GM12878 (cell line): ENCODE measurements around the gene TMEM198.

Experiments
- EGR1 ChIP-seq, 2 experiments: IDR thresholded peaks; 1 replicate in 1 of 2; 2 replicates in 1 of 2; pipeline ENCODE4 v1.6.1; 2011 to 2012; ENCODE audit warnings: low read depth in 2 of 2, low read length in 2 of 2, borderline replicate concordance in 1 of 2, mild to moderate bottlenecking in 1 of 2, moderate library complexity in 1 of 2
- ESRRA ChIP-seq: IDR thresholded peaks from 2 replicates; pipeline ENCODE4 v1.6.1; 2012; ENCODE audit warnings: mild to moderate bottlenecking, low read length, improper control_type of control experiment
- EZH2 ChIP-seq: IDR thresholded peaks from 2 replicates; pipeline ENCODE4 v1.6.1; 2012; ENCODE audit warnings: low read depth, mild to moderate bottlenecking, control low read depth, inconsistent platforms, low read length, borderline replicate concordance; ENCODE audit not compliant: control insufficient read depth
- FOXM1 ChIP-seq: IDR thresholded peaks from 2 replicates; pipeline ENCODE4 v1.6.1; 2012; ENCODE audit warnings: low read depth, mild to moderate bottlenecking, inconsistent platforms, low read length, moderate library complexity
- MTA2 ChIP-seq: fragments of 450-650 bp; IDR thresholded peaks from 2 replicates; pipeline ENCODE4 v1.6.1; 2016; ENCODE audit warnings: low read depth, mild to moderate bottlenecking, moderate library complexity
- POLR2A ChIP-seq: IDR thresholded peaks from 2 replicates; pipeline ENCODE4 v1.6.1; 2011; ENCODE audit warnings: low read depth, mild to moderate bottlenecking, low read length
- SMC3 ChIP-seq: IDR thresholded peaks from 2 replicates; pipeline ENCODE4 v1.6.1; 2011; ENCODE audit warnings: low read length, improper control_type of control experiment, borderline replicate concordance
- ZNF274 ChIP-seq: IDR thresholded peaks from one replicate; pipeline ENCODE4 v1.8.0; 2011; ENCODE audit not compliant: insufficient read length, insufficient read depth
- TF ChIP-seq, protein P1 (sequence below), 3 experiments: IDR thresholded peaks in 2 of 3; conservative IDR thresholded peaks in 1 of 3; 2 replicates each; pipeline ENCODE4 v1.5.1; 2011; ENCODE audit warnings: low read depth in 3 of 3, low read length in 3 of 3, mild to moderate bottlenecking in 3 of 3, control low read depth in 2 of 3, moderate library complexity in 2 of 3, inconsistent platforms in 1 of 3, mixed read lengths in 1 of 3; ENCODE audit not compliant: control insufficient read depth in 2 of 3, insufficient read depth in 1 of 3; ENCODE audit errors: extremely low read depth in 1 of 3
- TF ChIP-seq, protein P2 (sequence below): IDR thresholded peaks from 2 replicates; pipeline ENCODE4 v1.6.1; 2011; ENCODE audit warnings: low read depth, low read length, improper control_type of control experiment, borderline replicate concordance
- TF ChIP-seq, protein P3 (sequence below): fragments of 450-650 bp; IDR thresholded peaks from 2 replicates; pipeline ENCODE4 v1.6.1; 2016; ENCODE audit warnings: mild to moderate bottlenecking

DNA sequence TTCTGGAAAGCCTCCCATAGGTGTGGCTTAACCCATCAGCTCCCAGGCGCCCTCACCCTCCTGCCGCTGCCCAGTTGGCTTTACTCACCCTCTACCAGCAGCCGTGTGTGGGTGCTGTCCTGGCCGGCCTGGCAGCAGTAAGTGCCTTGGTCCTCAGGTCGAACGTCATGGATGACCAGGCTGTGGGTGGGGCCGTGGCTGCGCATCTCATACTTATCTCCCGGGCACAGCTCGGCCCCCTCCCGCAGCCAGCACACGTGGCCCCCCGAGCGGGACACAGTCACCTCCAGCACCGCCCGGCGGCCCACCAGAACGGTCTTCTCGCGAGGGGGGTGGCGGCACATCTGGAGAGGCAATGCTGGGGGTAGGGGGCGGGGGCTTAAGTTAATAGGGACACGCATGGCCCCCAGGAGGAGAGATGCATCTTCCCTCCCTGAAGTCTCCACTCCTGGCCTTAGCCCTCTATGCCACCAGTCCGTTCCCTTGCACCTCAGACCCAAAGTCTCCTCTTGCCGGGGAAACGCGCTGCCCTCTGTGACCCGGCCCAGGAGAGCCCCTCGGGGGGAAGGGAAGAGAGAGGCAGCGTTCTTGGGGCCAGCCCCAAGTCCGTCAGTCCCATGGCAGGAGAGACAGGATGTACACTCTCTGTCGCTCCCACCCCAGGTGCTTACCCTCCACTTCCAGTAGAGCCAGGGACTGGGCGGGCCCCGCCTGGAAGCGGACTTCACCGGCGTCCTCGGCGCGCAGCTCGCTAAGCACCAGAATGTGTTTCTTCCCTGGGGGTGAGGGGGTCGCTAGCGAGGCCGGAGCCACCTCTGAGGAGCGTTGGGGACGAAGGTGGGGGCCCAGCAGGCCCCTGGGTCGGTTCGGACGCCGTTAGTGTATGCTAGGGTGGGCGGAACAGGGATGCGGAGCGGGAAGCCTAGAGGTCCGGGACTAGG is 7.9 kb downstream of the TMEM198 start:
- TF ChIP-seq, protein P1, sequence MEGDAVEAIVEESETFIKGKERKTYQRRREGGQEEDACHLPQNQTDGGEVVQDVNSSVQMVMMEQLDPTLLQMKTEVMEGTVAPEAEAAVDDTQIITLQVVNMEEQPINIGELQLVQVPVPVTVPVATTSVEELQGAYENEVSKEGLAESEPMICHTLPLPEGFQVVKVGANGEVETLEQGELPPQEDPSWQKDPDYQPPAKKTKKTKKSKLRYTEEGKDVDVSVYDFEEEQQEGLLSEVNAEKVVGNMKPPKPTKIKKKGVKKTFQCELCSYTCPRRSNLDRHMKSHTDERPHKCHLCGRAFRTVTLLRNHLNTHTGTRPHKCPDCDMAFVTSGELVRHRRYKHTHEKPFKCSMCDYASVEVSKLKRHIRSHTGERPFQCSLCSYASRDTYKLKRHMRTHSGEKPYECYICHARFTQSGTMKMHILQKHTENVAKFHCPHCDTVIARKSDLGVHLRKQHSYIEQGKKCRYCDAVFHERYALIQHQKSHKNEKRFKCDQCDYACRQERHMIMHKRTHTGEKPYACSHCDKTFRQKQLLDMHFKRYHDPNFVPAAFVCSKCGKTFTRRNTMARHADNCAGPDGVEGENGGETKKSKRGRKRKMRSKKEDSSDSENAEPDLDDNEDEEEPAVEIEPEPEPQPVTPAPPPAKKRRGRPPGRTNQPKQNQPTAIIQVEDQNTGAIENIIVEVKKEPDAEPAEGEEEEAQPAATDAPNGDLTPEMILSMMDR (IDR thresholded peaks at IDR 0.05 in 2 of 3, conservative IDR thresholded peaks at IDR 0.05 in 1 of 3; ENCODE audit: control insufficient read depth in 2 of 3, extremely low read depth in 1 of 3, insufficient read depth in 1 of 3, low read depth in 3 of 3, low read length in 3 of 3), result no peak
- TF ChIP-seq, protein P2, sequence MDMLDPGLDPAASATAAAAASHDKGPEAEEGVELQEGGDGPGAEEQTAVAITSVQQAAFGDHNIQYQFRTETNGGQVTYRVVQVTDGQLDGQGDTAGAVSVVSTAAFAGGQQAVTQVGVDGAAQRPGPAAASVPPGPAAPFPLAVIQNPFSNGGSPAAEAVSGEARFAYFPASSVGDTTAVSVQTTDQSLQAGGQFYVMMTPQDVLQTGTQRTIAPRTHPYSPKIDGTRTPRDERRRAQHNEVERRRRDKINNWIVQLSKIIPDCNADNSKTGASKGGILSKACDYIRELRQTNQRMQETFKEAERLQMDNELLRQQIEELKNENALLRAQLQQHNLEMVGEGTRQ, result no peak
- TF ChIP-seq ESRRA (no peak), EZH2 (no peak), EGR1 (IDR thresholded peaks at IDR 0.05; ENCODE audit: borderline replicate concordance in 1 of 2, low read depth in 2 of 2, low read length in 2 of 2) (no peak), SMC3 (no peak), FOXM1 (no peak), ZNF274 (no peak), POLR2A (no peak), MTA2 (no peak)
- TF ChIP-seq, protein P3, sequence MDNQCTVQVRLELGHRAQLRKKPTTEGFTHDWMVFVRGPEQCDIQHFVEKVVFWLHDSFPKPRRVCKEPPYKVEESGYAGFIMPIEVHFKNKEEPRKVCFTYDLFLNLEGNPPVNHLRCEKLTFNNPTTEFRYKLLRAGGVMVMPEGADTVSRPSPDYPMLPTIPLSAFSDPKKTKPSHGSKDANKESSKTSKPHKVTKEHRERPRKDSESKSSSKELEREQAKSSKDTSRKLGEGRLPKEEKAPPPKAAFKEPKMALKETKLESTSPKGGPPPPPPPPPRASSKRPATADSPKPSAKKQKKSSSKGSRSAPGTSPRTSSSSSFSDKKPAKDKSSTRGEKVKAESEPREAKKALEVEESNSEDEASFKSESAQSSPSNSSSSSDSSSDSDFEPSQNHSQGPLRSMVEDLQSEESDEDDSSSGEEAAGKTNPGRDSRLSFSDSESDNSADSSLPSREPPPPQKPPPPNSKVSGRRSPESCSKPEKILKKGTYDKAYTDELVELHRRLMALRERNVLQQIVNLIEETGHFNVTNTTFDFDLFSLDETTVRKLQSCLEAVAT, result no peak
